ENCODE measurements around the gene GJD4.

GJD4 gene

GRCh38 chr10:35626971-35627507 lies 21.9 kb downstream of the GJD4 start:
- DNase-seq (ENCODE audit: low spot score), result no peak

GRCh38 chr10:35631404-35631803 lies 26.3 kb downstream of the GJD4 start:
- no peak for DNase-seq (ENCODE audit: low spot score)

- DNase-seq (ENCODE audit: low spot score), result no peak
Measured at GRCh38 chr10:35632027-35632426, 26.9 kb downstream of the GJD4 start.

GRCh38 chr10:35633006-35633980 lies 28.2 kb downstream of the GJD4 start:
- no peak for DNase-seq (ENCODE audit: low spot score)

- no peak for DNase-seq (ENCODE audit: low spot score)
Measured at GRCh38 chr10:35635576-35635975, 30.4 kb downstream of the GJD4 start.

- no peak for DNase-seq (ENCODE audit: low spot score)
Measured at GRCh38 chr10:35636956-35637355, 31.8 kb downstream of the GJD4 start.

GRCh38 chr10:35637462-35637861 lies 32.3 kb downstream of the GJD4 start:
- no peak for DNase-seq (ENCODE audit: low spot score)

- DNase-seq (ENCODE audit: low spot score), result no peak
Measured at GRCh38 chr10:35638101-35638500, 33.0 kb downstream of the GJD4 start.

- no peak for DNase-seq (ENCODE audit: low spot score)
Measured at GRCh38 chr10:35639021-35639727, 34.0 kb downstream of the GJD4 start.

GRCh38 chr10:35639728-35640401 lies 34.7 kb downstream of the GJD4 start:
- DNase-seq (ENCODE audit: low spot score), result no peak

- DNase-seq (ENCODE audit: low spot score), result peak; percentile 64
Measured at GRCh38 chr10:35640474-35640873, 35.3 kb downstream of the GJD4 start.

GRCh38 chr10:35640951-35641675 lies 36.0 kb downstream of the GJD4 start:
- peak; percentile 57 for DNase-seq (ENCODE audit: low spot score)

GRCh38 chr10:35641676-35642034 lies 36.5 kb downstream of the GJD4 start:
- no peak for DNase-seq (ENCODE audit: low spot score)

- peak; percentile 92 for DNase-seq (ENCODE audit: low spot score)
Measured at GRCh38 chr10:35642035-35642792, 37.1 kb downstream of the GJD4 start, which contains the start of gene FZD8. TSS of gene FZD8 (minus strand) at chr10:35642296. CDS start at chr10:35641429, 867 bp downstream.

- no peak for DNase-seq (ENCODE audit: low spot score)
Measured at GRCh38 chr10:35642793-35643114, 37.6 kb downstream of the GJD4 start.

GRCh38 chr10:35643151-35644049 lies 38.3 kb downstream of the GJD4 start:
- no peak for DNase-seq (ENCODE audit: low spot score)

- no peak for DNase-seq (ENCODE audit: low spot score)
Measured at GRCh38 chr10:35644050-35644950, 39.2 kb downstream of the GJD4 start.

GRCh38 chr10:35650894-35651293 lies 45.8 kb downstream of the GJD4 start:
- DNase-seq (ENCODE audit: low spot score), result no peak

GRCh38 chr10:35652824-35653223 lies 47.7 kb downstream of the GJD4 start:
- DNase-seq (ENCODE audit: low spot score), result no peak
